DOHH2 (cell line): Measurements from ENCODE around the gene PNPLA5.

ENCODE experiments used
- H3F3A ChIP-seq: fragments of 200-600 bp; sonication (generic), shearing (Covaris generic); 2 replicates; pipeline ENCODE4 v1.6.0; 2016; ENCODE audit warnings: antibody characterized with exemption, mild to moderate bottlenecking; ENCODE audit not compliant: control insufficient read depth, insufficient read depth
- H3K27ac ChIP-seq: fragments of 200-600 bp; sonication (generic); 2 replicates; pipeline ENCODE4 v1.5.1; 2014; ENCODE audit warnings: low read depth, mild to moderate bottlenecking, low read length, moderate library complexity
- H3K27me3 ChIP-seq: fragments of 200-600 bp; sonication (generic); 2 replicates; pipeline ENCODE4 v1.6.1; 2014; ENCODE audit warnings: mild to moderate bottlenecking, low read length, mixed read lengths; ENCODE audit not compliant: control insufficient read depth
- H3K36me3 ChIP-seq: fragments of 200-600 bp; sonication (generic); 2 replicates; pipeline ENCODE4 v1.6.1; 2014; ENCODE audit warnings: mild to moderate bottlenecking, low read length, moderate library complexity, mixed read lengths; ENCODE audit not compliant: control insufficient read depth
- H3K4me1 ChIP-seq: fragments of 200-600 bp; sonication (generic); 2 replicates; pipeline ENCODE4 v1.6.1; 2014; ENCODE audit warnings: mild to moderate bottlenecking, low read length, mixed read lengths; ENCODE audit not compliant: control insufficient read depth
- H3K4me2 ChIP-seq: fragments of 200-600 bp; sonication (generic); 2 replicates; pipeline ENCODE4 v1.6.0; 2014; ENCODE audit warnings: mild to moderate bottlenecking, low read length, moderate library complexity
- H3K4me3 ChIP-seq: fragments of 200-600 bp; sonication (generic); 2 replicates; pipeline ENCODE4 v1.5.1; 2014; ENCODE audit warnings: mild to moderate bottlenecking, low read length, mixed read lengths
- H3K79me2 ChIP-seq: fragments of 200-600 bp; sonication (generic); 2 replicates; pipeline ENCODE4 v1.6.1; 2014; ENCODE audit warnings: mild to moderate bottlenecking, low read length, mixed read lengths; ENCODE audit not compliant: control insufficient read depth
- H3K9me2 ChIP-seq: fragments of 200-600 bp; sonication (generic); replicated peaks from 2 replicates; pipeline ENCODE4 v1.6.1; 2014; ENCODE audit warnings: mild to moderate bottlenecking, low read length, mixed read lengths; ENCODE audit not compliant: control insufficient read depth
- H3K9me3 ChIP-seq: fragments of 200-600 bp; sonication (generic); 2 replicates; pipeline ENCODE4 v1.6.1; 2014; ENCODE audit warnings: antibody characterized with exemption, low read length, mixed read lengths; ENCODE audit not compliant: control insufficient read depth, insufficient read depth
- H4K20me1 ChIP-seq: fragments of 200-600 bp; sonication (generic); 2 replicates; pipeline ENCODE4 v1.6.0; 2014; ENCODE audit warnings: low read depth, mild to moderate bottlenecking, antibody characterized with exemption, low read length, moderate library complexity; ENCODE audit not compliant: control insufficient read depth, insufficient read depth
- CTCF ChIP-seq: fragments of 200-600 bp; sonication (generic); IDR thresholded peaks from one replicate; pipeline ENCODE4 v1.5.1; 2014; ENCODE audit warnings: antibody characterized with exemption, mild to moderate bottlenecking, low read depth, low read length; ENCODE audit not compliant: poor library complexity, severe bottlenecking
- EZH2phosphoT487 ChIP-seq: fragments of 200-600 bp; sonication (generic); IDR thresholded peaks from 2 replicates; pipeline ENCODE4 v1.6.1; 2017; ENCODE audit warnings: borderline replicate concordance, mild to moderate bottlenecking, antibody characterized with exemption, low read length, moderate library complexity, mixed read lengths

The PNPLA5 gene

GRCh38 chr22:43853328-43853931 is 38.4 kb downstream of the PNPLA5 start:
- H3K36me3 ChIP-seq = no peaks in the 10 kb centered on the region
- no peaks in the 10 kb centered on the region for H3K27me3 ChIP-seq
- H4K20me1 ChIP-seq = no peaks in the 10 kb centered on the region
- no peaks in the 10 kb centered on the region for H3K79me2 ChIP-seq
- no peak overlapping the region for H3K4me2 ChIP-seq
- no peaks in the 10 kb centered on the region for H3K9me3 ChIP-seq
- TF ChIP-seq CTCF (no peak), EZH2phosphoT487 (no peak)
- no peaks in the 10 kb centered on the region for H3K4me1 ChIP-seq
- no peaks in the 10 kb centered on the region for H3F3A ChIP-seq
- H3K9me2 ChIP-seq = no peaks in the 10 kb centered on the region
- no peak overlapping the region for H3K4me3 ChIP-seq
- no peak overlapping the region for H3K27ac ChIP-seq

- Histone ChIP-seq H3K4me3 (no peak overlapping the region), H3K27me3 (no peaks in the 10 kb centered on the region), H3K27ac (no peak overlapping the region), H3K4me1 (no peaks in the 10 kb centered on the region), H3K4me2 (no peak overlapping the region), H4K20me1 (no peaks in the 10 kb centered on the region), H3K36me3 (no peaks in the 10 kb centered on the region), H3F3A (no peaks in the 10 kb centered on the region), H3K9me2 (no peaks in the 10 kb centered on the region), H3K79me2 (no peaks in the 10 kb centered on the region), H3K9me3 (no peaks in the 10 kb centered on the region)
- no peak for TF ChIP-seq CTCF
- no peak for TF ChIP-seq EZH2phosphoT487
These were observed 39.1 kb downstream of the PNPLA5 start for GRCh38 chr22:43852573-43853327.

- H3K4me2 ChIP-seq = no peak overlapping the region
- TF ChIP-seq CTCF (no peak), EZH2phosphoT487 (no peak)
These were observed 39.9 kb downstream of the PNPLA5 start for GRCh38 chr22:43851979-43852307.

More at GRCh38 chr22:43851979-43852307, 39.9 kb downstream of the PNPLA5 start:
- Histone ChIP-seq H3K27me3 (no peaks in the 10 kb centered on the region), H4K20me1 (no peaks in the 10 kb centered on the region), H3K9me2 (no peaks in the 10 kb centered on the region), H3K9me3 (no peaks in the 10 kb centered on the region), H3K36me3 (no peaks in the 10 kb centered on the region), H3K4me1 (no peaks in the 10 kb centered on the region), H3K79me2 (no peaks in the 10 kb centered on the region), H3K27ac (no peak overlapping the region), H3F3A (no peaks in the 10 kb centered on the region), H3K4me3 (no peak overlapping the region)
